K562 (cell line): Measurements from ENCODE around the gene ANXA3. TPM values are rescaled to one million over a fixed set of nuclear protein-coding genes. Genes with fewer than 3 reads are reported as not detected.
A peak's percentile ranks its signal among the peaks of the same experiment; 100 is the strongest.

Source experiments
- CBX2 ChIP-seq: fragments of 200-600 bp; sonication (generic); IDR thresholded peaks from one replicate; pipeline ENCODE4 v1.6.1; 2012; ENCODE audit warnings: mild to moderate bottlenecking, low read length, inconsistent platforms; ENCODE audit not compliant: insufficient read depth, poor library complexity, severe bottlenecking
- CTBP1 ChIP-seq: fragments of 450-650 bp; IDR thresholded peaks from 2 replicates; pipeline ENCODE4 v1.6.1; 2016; ENCODE audit warnings: borderline replicate concordance
- JUND ChIP-seq, 2 experiments: IDR thresholded peaks; 2 replicates in 1 of 2; 3 replicates in 1 of 2; pipeline ENCODE4 v1.6.1; 2011; ENCODE audit warnings: borderline replicate concordance in 2 of 2, low read depth in 2 of 2, low read length in 2 of 2, improper control_type of control experiment in 1 of 2, missing biosample characterization in 1 of 2, missing genetic modification characterization in 1 of 2, missing genetic modification reagents in 1 of 2
- KDM1A ChIP-seq, 2 experiments: fragments of 450-650 bp; IDR thresholded peaks; 2 replicates each; pipeline ENCODE4 v1.6.1; 2016; ENCODE audit warnings: mild to moderate bottlenecking in 2 of 2
- MECOM ChIP-seq: fragments of 250-450 bp; sonication (Bioruptor Pico); IDR thresholded peaks from 2 replicates; pipeline ENCODE4 v1.8.0; 2022; ENCODE audit warnings: inconsistent platforms
- NCOA4 ChIP-seq: fragments of 450-650 bp; IDR thresholded peaks from 2 replicates; pipeline ENCODE4 v1.6.1; 2018; ENCODE audit warnings: mild to moderate bottlenecking; ENCODE audit not compliant: partially characterized antibody
- POLR2B ChIP-seq: fragments of 450-650 bp; IDR thresholded peaks from 2 replicates; pipeline ENCODE4 v1.6.1; 2018; ENCODE audit warnings: low read depth; ENCODE audit not compliant: partially characterized antibody
- RBM22 ChIP-seq: fragments of 200-400 bp; formaldehyde crosslinking; IDR thresholded peaks from 2 replicates; pipeline ENCODE4 v1.6.1; 2018; ENCODE audit warnings: low read length, low read depth; ENCODE audit not compliant: poor library complexity, severe bottlenecking
- TEAD1 ChIP-seq, 2 experiments: fragments of 450-650 bp in 1 of 2; sonication (generic) in 1 of 2; formaldehyde crosslinking; IDR thresholded peaks; 2 replicates each; pipeline versions ENCODE4 v1.4.0 to v1.8.0; 2020 to 2022; ENCODE audit warnings: mild to moderate bottlenecking in 2 of 2, missing genetic modification reagents in 1 of 2
- WHSC1 ChIP-seq: IDR thresholded peaks from one replicate; pipeline ENCODE4 v1.6.1; 2012; ENCODE audit warnings: low read length, control low read depth, inconsistent platforms
- ZNF282 ChIP-seq: sonication (generic); formaldehyde crosslinking; IDR thresholded peaks from 2 replicates; pipeline ENCODE4 v1.8.1; 2023; ENCODE audit warnings: missing genetic modification reagents
- ZNF324 ChIP-seq: fragments of 250-450 bp; sonication (Bioruptor Pico); IDR thresholded peaks from 2 replicates; pipeline ENCODE4 v1.4.0; 2020; ENCODE audit warnings: mild to moderate bottlenecking
- ZNF699 ChIP-seq: fragments of 250-450 bp; sonication (Bioruptor Pico); IDR thresholded peaks from 2 replicates; pipeline ENCODE4 v1.8.0; 2021; ENCODE audit warnings: mild to moderate bottlenecking, moderate library complexity; ENCODE audit not compliant: insufficient replicate concordance
- ZNF77 ChIP-seq: fragments of 250-450 bp; sonication (Bioruptor Pico); IDR thresholded peaks from 2 replicates; pipeline ENCODE4 v1.5.0; 2020
- ZNF785 ChIP-seq: fragments of 250-450 bp; sonication (Bioruptor Pico); IDR thresholded peaks from 2 replicates; pipeline ENCODE4 v1.4.0; 2020; ENCODE audit warnings: mild to moderate bottlenecking
- polyA plus RNA-seq, 8 experiments: library from polyadenylated mRNA; depleted of rRNA in 4 of 8; stranded (reverse) in 5 of 8; unstranded in 3 of 8; fragments of >200 nt; fragmentation: Nextera tagmentation in 2 of 8; fragmentation: Illumina TruSeq in 1 of 8; extraction: Ambion mirVana in 2 of 8; extraction: Trizol in 1 of 8; gene quantifications; 2 replicates each; pipeline versions ENCODE4 v1.2.1 to v1.2.3, GENCODE V29; 2011 to 2014; ENCODE audit warnings: inconsistent platforms in 1 of 8, missing spikeins in 1 of 8
- total RNA-seq, 7 experiments: library from RNA; depleted of rRNA in 6 of 7; stranded (reverse); fragments of >200 nt in 6 of 7; fragmentation: Illumina TruSeq in 2 of 7; extraction: Trizol in 2 of 7; gene quantifications; 2 replicates each; pipeline versions ENCODE4 v1.2.1 to v1.2.3, GENCODE V29; 2011 to 2021; ENCODE audit warnings: low replicate concordance in 1 of 7
- TF ChIP-seq, protein P1 (sequence below): fragments of 250-450 bp; sonication (Bioruptor Pico); IDR thresholded peaks from 2 replicates; pipeline ENCODE4 v1.4.0; 2020
- TF ChIP-seq, protein P2 (sequence below): IDR thresholded peaks from 2 replicates; pipeline ENCODE4 v1.6.1; 2012; ENCODE audit warnings: low read depth, low read length, improper control_type of control experiment, borderline replicate concordance
- TF ChIP-seq, protein P3 (sequence below): fragments of 250-450 bp; sonication (Bioruptor Pico); IDR thresholded peaks from 2 replicates; pipeline ENCODE4 v1.5.0; 2022; ENCODE audit warnings: mild to moderate bottlenecking
- TF ChIP-seq, protein P4 (sequence below), 3 experiments: IDR thresholded peaks in 2 of 3; conservative IDR thresholded peaks in 1 of 3; 2 replicates each; pipeline ENCODE4 v1.5.1; 2011 to 2012; ENCODE audit warnings: low read length in 3 of 3, mild to moderate bottlenecking in 3 of 3, control low read depth in 2 of 3, improper control_type of control experiment in 1 of 3, inconsistent platforms in 1 of 3, low read depth in 1 of 3, mixed read lengths in 1 of 3, moderate library complexity in 1 of 3; ENCODE audit not compliant: insufficient read depth in 2 of 3
- TF ChIP-seq, protein P5 (sequence below): fragments of 450-650 bp; formaldehyde crosslinking; IDR thresholded peaks from 2 replicates; pipeline ENCODE4 v1.4.0; 2022; ENCODE audit warnings: missing genetic modification characterization

Gene ANXA3
- total and polyA plus RNA-seq, 9 of the 15 experiments (the other 6 are each of a cell fraction or from before 2014, with no cell fraction given): 6.3 to 15.5 (median 9.8) TPM

DNA sequence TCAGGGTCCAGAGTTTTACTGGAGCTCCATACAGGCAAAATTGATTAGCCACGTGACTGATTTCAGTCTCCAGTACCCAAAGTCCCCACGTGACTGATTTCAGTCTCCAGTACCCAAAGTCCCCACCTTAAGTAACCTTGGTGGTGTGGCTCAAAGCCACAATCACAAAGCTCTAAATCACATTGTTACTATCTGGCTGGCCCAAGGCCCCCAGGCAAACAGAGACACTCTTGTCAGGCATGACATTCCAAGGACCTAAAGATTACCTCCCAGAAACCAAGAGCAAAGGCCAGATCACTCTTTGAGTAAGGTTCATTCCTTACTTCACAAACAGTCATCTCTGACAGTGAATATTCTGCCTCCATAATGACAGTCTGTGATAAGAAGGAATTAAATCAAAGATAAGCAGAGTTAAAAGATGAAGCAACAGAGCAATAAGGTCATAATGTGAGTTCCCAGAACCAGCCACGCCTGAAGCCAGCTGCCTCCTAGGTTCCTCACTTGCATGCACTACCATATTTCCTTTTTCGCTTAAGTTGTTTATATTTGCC lies 78.5 kb downstream of the ANXA3 start (continued):
- TF ChIP-seq, protein P1, sequence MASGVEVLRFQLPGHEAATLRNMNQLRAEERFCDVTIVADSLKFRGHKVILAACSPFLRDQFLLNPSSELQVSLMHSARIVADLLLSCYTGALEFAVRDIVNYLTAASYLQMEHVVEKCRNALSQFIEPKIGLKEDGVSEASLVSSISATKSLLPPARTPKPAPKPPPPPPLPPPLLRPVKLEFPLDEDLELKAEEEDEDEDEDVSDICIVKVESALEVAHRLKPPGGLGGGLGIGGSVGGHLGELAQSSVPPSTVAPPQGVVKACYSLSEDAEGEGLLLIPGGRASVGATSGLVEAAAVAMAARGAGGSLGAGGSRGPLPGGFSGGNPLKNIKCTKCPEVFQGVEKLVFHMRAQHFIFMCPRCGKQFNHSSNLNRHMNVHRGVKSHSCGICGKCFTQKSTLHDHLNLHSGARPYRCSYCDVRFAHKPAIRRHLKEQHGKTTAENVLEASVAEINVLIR (CRISPR knock-in tag): no peak
- peak; percentile 16 to 55; a peak in 2 of 4 replicates for TF ChIP-seq TEAD1 (CRISPR knock-in tag; IDR thresholded peaks at IDR 0.05)
- TF ChIP-seq, protein P2, sequence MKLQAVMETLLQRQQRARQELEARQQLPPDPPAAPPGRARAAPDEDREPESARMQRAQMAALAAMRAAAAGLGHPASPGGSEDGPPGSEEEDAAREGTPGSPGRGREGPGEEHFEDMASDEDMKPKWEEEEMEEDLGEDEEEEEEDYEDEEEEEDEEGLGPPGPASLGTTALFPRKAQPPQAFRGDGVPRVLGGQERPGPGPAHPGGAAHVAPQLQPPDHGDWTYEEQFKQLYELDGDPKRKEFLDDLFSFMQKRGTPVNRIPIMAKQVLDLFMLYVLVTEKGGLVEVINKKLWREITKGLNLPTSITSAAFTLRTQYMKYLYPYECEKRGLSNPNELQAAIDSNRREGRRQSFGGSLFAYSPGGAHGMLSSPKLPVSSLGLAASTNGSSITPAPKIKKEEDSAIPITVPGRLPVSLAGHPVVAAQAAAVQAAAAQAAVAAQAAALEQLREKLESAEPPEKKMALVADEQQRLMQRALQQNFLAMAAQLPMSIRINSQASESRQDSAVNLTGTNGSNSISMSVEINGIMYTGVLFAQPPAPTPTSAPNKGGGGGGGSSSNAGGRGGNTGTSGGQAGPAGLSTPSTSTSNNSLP: peak; percentile 68; the same call in 1 of the 2 replicates
- no peak for TF ChIP-seq NCOA4
- peak; percentile 87 to 90 for TF ChIP-seq KDM1A (IDR thresholded peaks at IDR 0.05)
- TF ChIP-seq, protein P3, sequence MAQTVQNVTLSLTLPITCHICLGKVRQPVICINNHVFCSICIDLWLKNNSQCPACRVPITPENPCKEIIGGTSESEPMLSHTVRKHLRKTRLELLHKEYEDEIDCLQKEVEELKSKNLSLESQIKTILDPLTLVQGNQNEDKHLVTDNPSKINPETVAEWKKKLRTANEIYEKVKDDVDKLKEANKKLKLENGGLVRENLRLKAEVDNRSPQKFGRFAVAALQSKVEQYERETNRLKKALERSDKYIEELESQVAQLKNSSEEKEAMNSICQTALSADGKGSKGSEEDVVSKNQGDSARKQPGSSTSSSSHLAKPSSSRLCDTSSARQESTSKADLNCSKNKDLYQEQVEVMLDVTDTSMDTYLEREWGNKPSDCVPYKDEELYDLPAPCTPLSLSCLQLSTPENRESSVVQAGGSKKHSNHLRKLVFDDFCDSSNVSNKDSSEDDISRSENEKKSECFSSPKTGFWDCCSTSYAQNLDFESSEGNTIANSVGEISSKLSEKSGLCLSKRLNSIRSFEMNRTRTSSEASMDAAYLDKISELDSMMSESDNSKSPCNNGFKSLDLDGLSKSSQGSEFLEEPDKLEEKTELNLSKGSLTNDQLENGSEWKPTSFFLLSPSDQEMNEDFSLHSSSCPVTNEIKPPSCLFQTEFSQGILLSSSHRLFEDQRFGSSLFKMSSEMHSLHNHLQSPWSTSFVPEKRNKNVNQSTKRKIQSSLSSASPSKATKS (CRISPR knock-in tag): no peak
- no peak for TF ChIP-seq ZNF699 (CRISPR knock-in tag)
- no peak for TF ChIP-seq ZNF282 (CRISPR knock-in tag)
- TF ChIP-seq, protein P4, sequence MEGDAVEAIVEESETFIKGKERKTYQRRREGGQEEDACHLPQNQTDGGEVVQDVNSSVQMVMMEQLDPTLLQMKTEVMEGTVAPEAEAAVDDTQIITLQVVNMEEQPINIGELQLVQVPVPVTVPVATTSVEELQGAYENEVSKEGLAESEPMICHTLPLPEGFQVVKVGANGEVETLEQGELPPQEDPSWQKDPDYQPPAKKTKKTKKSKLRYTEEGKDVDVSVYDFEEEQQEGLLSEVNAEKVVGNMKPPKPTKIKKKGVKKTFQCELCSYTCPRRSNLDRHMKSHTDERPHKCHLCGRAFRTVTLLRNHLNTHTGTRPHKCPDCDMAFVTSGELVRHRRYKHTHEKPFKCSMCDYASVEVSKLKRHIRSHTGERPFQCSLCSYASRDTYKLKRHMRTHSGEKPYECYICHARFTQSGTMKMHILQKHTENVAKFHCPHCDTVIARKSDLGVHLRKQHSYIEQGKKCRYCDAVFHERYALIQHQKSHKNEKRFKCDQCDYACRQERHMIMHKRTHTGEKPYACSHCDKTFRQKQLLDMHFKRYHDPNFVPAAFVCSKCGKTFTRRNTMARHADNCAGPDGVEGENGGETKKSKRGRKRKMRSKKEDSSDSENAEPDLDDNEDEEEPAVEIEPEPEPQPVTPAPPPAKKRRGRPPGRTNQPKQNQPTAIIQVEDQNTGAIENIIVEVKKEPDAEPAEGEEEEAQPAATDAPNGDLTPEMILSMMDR (IDR thresholded peaks at IDR 0.05 in 2 of 3, conservative IDR thresholded peaks at IDR 0.05 in 1 of 3; ENCODE audit: insufficient read depth in 2 of 3, low read depth in 1 of 3, low read length in 3 of 3): no peak
- TF ChIP-seq CTBP1: peak; percentile 51; the same call in 1 of the 2 replicates
- no peak for TF ChIP-seq CBX2
- TF ChIP-seq RBM22: no peak
- peak; percentile 58 for TF ChIP-seq JUND (IDR thresholded peaks at IDR 0.05; ENCODE audit: borderline replicate concordance, low read depth, low read length)
- peak; percentile 8; the same call in 1 of the 3 replicates for TF ChIP-seq JUND (tag; IDR thresholded peaks at IDR 0.05; ENCODE audit: borderline replicate concordance, low read depth, low read length)
- no peak for TF ChIP-seq POLR2B
- no peak for TF ChIP-seq ZNF77 (CRISPR knock-in tag)
- no peak for TF ChIP-seq ZNF785 (CRISPR knock-in tag)
- TF ChIP-seq, protein P5, sequence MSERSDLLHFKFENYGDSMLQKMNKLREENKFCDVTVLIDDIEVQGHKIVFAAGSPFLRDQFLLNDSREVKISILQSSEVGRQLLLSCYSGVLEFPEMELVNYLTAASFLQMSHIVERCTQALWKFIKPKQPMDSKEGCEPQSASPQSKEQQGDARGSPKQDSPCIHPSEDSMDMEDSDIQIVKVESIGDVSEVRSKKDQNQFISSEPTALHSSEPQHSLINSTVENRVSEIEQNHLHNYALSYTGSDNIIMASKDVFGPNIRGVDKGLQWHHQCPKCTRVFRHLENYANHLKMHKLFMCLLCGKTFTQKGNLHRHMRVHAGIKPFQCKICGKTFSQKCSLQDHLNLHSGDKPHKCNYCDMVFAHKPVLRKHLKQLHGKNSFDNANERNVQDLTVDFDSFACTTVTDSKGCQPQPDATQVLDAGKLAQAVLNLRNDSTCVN (CRISPR knock-in tag): no peak
- peak; percentile 69 for TF ChIP-seq MECOM (CRISPR knock-in tag)
- TF ChIP-seq ZNF324 (CRISPR knock-in tag): no peak
- TF ChIP-seq WHSC1: no peak
